NCI-H2029 treated with DMSO at 0.1 percent for 48 hours (cell line): Measurements from ENCODE around the gene SBNO2.
A peak's percentile ranks its signal among the peaks of the same experiment; 100 is the strongest.

Experiments used
- DNase-seq: peaks from one replicate; lab custom pipeline; 2025; lab: John Stamatoyannopoulos, UW

The SBNO2 gene

GRCh38 chr19:1105873-1106840 lies 67.9 kb downstream of the SBNO2 start:
- DNase-seq, result no peak

- no peak for DNase-seq
Measured at GRCh38 chr19:1105008-1105872, 68.8 kb downstream of the SBNO2 start.

- DNase-seq, result no peak
Measured at GRCh38 chr19:1104311-1105007, 69.6 kb downstream of the SBNO2 start.

GRCh38 chr19:1103708-1104310 lies 70.3 kb downstream of the SBNO2 start, which contains the start of gene GPX4:
Gene GPX4 (plus strand): TSS chr19:1103994. CDS start chr19:1104044, 50 bp downstream.
- DNase-seq, result peak; percentile 92

GRCh38 chr19:1103132-1103707 lies 70.8 kb downstream of the SBNO2 start:
- DNase-seq, result no peak

- no peak for DNase-seq
Measured at GRCh38 chr19:1102407-1103131, 71.5 kb downstream of the SBNO2 start.

- DNase-seq, result no peak
Measured at GRCh38 chr19:1101337-1101698, 72.8 kb downstream of the SBNO2 start.

GRCh38 chr19:1098177-1099051 lies 75.7 kb downstream of the SBNO2 start:
- DNase-seq, result peak; percentile 70

GRCh38 chr19:1097810-1098176 lies 76.3 kb downstream of the SBNO2 start:
- DNase-seq, result peak; percentile 53

GRCh38 chr19:1094978-1095701 lies 78.9 kb downstream of the SBNO2 start, which contains the start of gene POLR2E:
Gene POLR2E (minus strand): TSS chr19:1095375. CDS start chr19:1095315, 60 bp downstream.
- peak; percentile 91 for DNase-seq

GRCh38 chr19:1094655-1094977 lies 79.5 kb downstream of the SBNO2 start:
- no peak for DNase-seq

- DNase-seq, result no peak
Measured at GRCh38 chr19:1093811-1094553, 80.1 kb downstream of the SBNO2 start.

DNA sequence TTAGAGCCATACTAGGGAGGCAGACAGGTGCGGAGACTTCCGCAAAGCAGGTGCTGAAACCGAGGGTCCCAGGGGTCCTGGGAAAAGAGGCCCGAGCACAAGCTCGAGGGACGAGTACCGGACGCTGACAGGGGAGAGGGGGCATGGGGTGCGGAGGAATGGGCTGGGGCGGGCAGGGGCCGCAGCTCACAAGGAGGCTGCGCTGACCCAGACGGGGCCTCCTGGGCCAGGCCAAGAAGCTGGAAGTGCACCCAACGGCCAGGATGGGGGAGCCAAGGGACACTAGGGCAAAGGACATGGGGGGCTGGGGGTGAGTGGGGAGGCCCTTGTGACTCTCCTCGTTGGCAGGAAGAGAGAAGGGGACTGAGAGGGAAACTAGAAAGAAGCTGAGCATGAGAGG lies 80.7 kb downstream of the SBNO2 start:
- no peak for DNase-seq

DNA sequence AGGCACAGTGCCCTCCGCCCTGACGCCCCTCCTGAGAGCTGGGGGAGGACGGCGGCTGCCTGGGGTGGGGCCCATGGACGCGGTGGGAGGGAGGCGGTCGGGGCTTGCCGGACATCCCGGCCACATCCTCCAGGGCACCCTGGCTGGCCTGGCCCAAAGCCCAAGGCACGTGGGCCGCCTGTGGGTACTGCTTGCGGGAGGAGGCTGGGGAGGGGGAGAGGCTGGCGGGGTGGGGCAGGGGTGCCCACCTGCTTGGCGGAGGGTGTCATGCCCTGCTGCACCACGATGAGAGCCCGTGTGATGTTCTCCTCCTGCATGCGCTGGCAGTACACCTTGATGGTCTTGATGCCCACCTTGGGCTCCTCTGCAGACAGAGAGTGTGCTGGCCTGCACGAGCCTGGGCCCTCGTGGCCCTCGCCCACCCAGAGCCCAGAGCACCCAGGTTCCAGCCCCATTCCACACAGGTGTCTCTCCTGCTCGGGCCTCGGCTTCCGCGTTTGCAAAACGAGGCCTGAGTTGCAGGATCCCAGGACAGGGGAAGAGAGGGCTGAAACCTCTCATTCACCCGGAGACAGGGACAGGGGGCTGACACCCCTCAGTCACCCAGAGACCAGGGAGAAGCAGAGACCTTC lies 82.4 kb downstream of the SBNO2 start:
- no peak for DNase-seq

- DNase-seq, result no peak
Measured at GRCh38 chr19:1090731-1091543, 83.1 kb downstream of the SBNO2 start.

GRCh38 chr19:1089891-1090290 lies 84.2 kb downstream of the SBNO2 start:
- no peak for DNase-seq
